CD4-positive, alpha-beta T cell (primary cell): ENCODE results near the gene IGLL5. TPM values are rescaled to one million over a fixed set of nuclear protein-coding genes. Genes with fewer than 3 reads are reported as not detected.

Experiments used
- ATAC-seq: fragments of 200-7000 bp; cut with Tn5 transposase; one replicate; pipeline ENCODE4 v1.10.0; 2022; ENCODE audit warnings: mild to moderate bottlenecking; ENCODE audit not compliant: poor library complexity
- CTCF ChIA-PET: fragments of 350-600 bp; sonication (Branson Sonifier 250); formaldehyde crosslinking; loops from one replicate; lab custom pipeline; 2021; ENCODE audit warnings: antibody characterized with exemption, inconsistent platforms; lab: Charles Lee
- POLR2A ChIA-PET: fragments of 350-600 bp; sonication (Branson Sonifier 250); formaldehyde crosslinking; loops from one replicate; lab custom pipeline; 2021; ENCODE audit warnings: antibody characterized with exemption, inconsistent platforms; lab: Charles Lee
- DNase-seq, 14 experiments: peaks; one replicate each; pipeline ENCODE4 v3.0.0-alpha.2; 2013 to 2020; ENCODE audit warnings: mixed read lengths in 2 of 14
- H3K27ac ChIP-seq, 2 donors: one replicate each; pipeline versions ENCODE4 v1.5.1 to v1.7.0; 2013; ENCODE audit warnings: low read length in 2 of 2, low read depth in 1 of 2, mild to moderate bottlenecking in 1 of 2
- H3K27me3 ChIP-seq, 2 experiments: 1 replicate in 1 of 2; 2 replicates in 1 of 2; pipeline versions ENCODE4 v1.6.1 to v1.7.0; 2013; ENCODE audit warnings: low read length in 2 of 2, control low read depth in 1 of 2, mild to moderate bottlenecking in 1 of 2, moderate library complexity in 1 of 2; ENCODE audit not compliant: insufficient read depth in 2 of 2, control insufficient read depth in 1 of 2
- H3K36me3 ChIP-seq: one replicate; pipeline ENCODE4 v1.6.1; 2013; ENCODE audit warnings: low read length, control low read depth; ENCODE audit not compliant: insufficient read depth
- H3K4me1 ChIP-seq: one replicate; pipeline ENCODE4 v1.6.1; 2013; ENCODE audit warnings: low read length, control low read depth; ENCODE audit not compliant: insufficient read depth
- H3K4me3 ChIP-seq: one replicate; pipeline ENCODE4 v1.5.1; 2013; ENCODE audit warnings: mild to moderate bottlenecking, low read length, moderate library complexity
- H3K9me3 ChIP-seq, 2 experiments: 1 replicate in 1 of 2; 2 replicates in 1 of 2; pipeline versions ENCODE4 v1.6.1 to v1.7.0; 2013; ENCODE audit warnings: low read length in 2 of 2, mild to moderate bottlenecking in 2 of 2, control low read depth in 1 of 2, moderate library complexity in 1 of 2; ENCODE audit not compliant: control insufficient read depth in 1 of 2, insufficient read depth in 1 of 2
- H3K27ac Mint-ChIP-seq: one replicate; pipeline ENCODE4 v1.8.0; 2020; ENCODE audit warnings: mixed read lengths
- H3K27me3 Mint-ChIP-seq: one replicate; pipeline ENCODE4 v1.8.0; 2021; ENCODE audit warnings: mixed read lengths
- H3K36me3 Mint-ChIP-seq: one replicate; pipeline ENCODE4 v1.8.0; 2021; ENCODE audit warnings: low read depth, mixed read lengths
- H3K4me1 Mint-ChIP-seq: one replicate; pipeline ENCODE4 v1.8.0; 2021; ENCODE audit warnings: low read depth, mixed read lengths
- H3K4me3 Mint-ChIP-seq: one replicate; pipeline ENCODE4 v1.8.0; 2020; ENCODE audit warnings: mild to moderate bottlenecking, mixed read lengths
- H3K9me3 Mint-ChIP-seq: one replicate; pipeline ENCODE4 v1.8.0; 2020; ENCODE audit warnings: mixed read lengths
- CTCF ChIP-seq: fragments of 200-600 bp; IDR thresholded peaks from one replicate; pipeline ENCODE4 v1.8.0; 2022; ENCODE audit warnings: antibody characterized with exemption, mild to moderate bottlenecking
- intact Hi-C, 2 experiments: fragments of 100-400 bp; cut with DNase I in 1 of 2; cut with micrococcal nuclease in 1 of 2; formaldehyde crosslinking; loops; one replicate each; pipeline versions ENCODE4 v1.15.1 to v1.9.0; 2023 to 2025; cut with DNase I, micrococcal nuclease
- total RNA-seq, 174 experiments: library from RNA in 2 of 174; stranded (reverse) in 2 of 174; gene quantifications; one replicate each; pipeline ENCODE4 v1.2.3 and lab custom pipeline; 2021 to 2026

IGLL5 gene
- total RNA-seq, 2 experiments from 2014 or later = not detected

- H3K4me1 ChIP-seq = peaks cover 20% of the 10 kb centered on the region
- Mint-ChIP-seq H3K36me3 (no peaks in the 10 kb centered on the region), H3K27me3 (no peaks in the 10 kb centered on the region), H3K4me3 (no peak overlapping the region), H3K9me3 (no peaks in the 10 kb centered on the region), H3K4me1 (no peaks in the 10 kb centered on the region), H3K27ac (no peak overlapping the region)
- H3K27me3 ChIP-seq = no peaks in the 10 kb centered on the region
- no peak overlapping the region for H3K27ac ChIP-seq
- ChIA-PET CTCF (no interaction called here), POLR2A (no interaction called here)
- DNase-seq (no peak), ATAC-seq (no peak)
- H3K4me3 ChIP-seq = no peak overlapping the region
- H3K36me3 ChIP-seq = no peaks in the 10 kb centered on the region
- TF ChIP-seq CTCF = no peak
- no peaks in the 10 kb centered on the region for H3K9me3 ChIP-seq
- intact Hi-C loops = no loop called here
Observed at GRCh38 chr22:22922954-22923319, 35.3 kb downstream of the IGLL5 start.

- H3K9me3 ChIP-seq = no peaks in the 10 kb centered on the region
- intact Hi-C loops = no loop called here
- Mint-ChIP-seq H3K4me1 (peaks cover 3% of the 10 kb centered on the region), H3K9me3 (no peaks in the 10 kb centered on the region), H3K27ac (no peak overlapping the region), H3K36me3 (no peaks in the 10 kb centered on the region), H3K27me3 (no peaks in the 10 kb centered on the region), H3K4me3 (no peak overlapping the region)
- no peaks in the 10 kb centered on the region for H3K36me3 ChIP-seq
- CTCF ChIA-PET = no interaction called here
- DNase-seq (no peak), ATAC-seq (no peak)
- H3K27ac ChIP-seq = no peak overlapping the region
- POLR2A ChIA-PET = no interaction called here
- no peak for TF ChIP-seq CTCF
- H3K27me3 ChIP-seq = no peaks in the 10 kb centered on the region
- no peak overlapping the region for H3K4me3 ChIP-seq
- H3K4me1 ChIP-seq = peaks cover 25% of the 10 kb centered on the region
Observed at GRCh38 chr22:22923379-22923778, 35.8 kb downstream of the IGLL5 start.

- Histone ChIP-seq H3K4me3 (no peak overlapping the region), H3K36me3 (no peaks in the 10 kb centered on the region), H3K27ac (no peak overlapping the region), H3K4me1 (peaks cover 30% of the 10 kb centered on the region), H3K27me3 (no peaks in the 10 kb centered on the region), H3K9me3 (no peaks in the 10 kb centered on the region)
- Mint-ChIP-seq H3K9me3 (no peaks in the 10 kb centered on the region), H3K27ac (no peak overlapping the region), H3K36me3 (no peaks in the 10 kb centered on the region), H3K27me3 (no peaks in the 10 kb centered on the region), H3K4me3 (no peak overlapping the region), H3K4me1 (peaks cover 8% of the 10 kb centered on the region)
- ChIA-PET CTCF (no interaction called here), POLR2A (no interaction called here)
- no peak for DNase-seq
- ATAC-seq = no peak
- TF ChIP-seq CTCF = no peak
- intact Hi-C loops = no loop called here
Observed at GRCh38 chr22:22923930-22924329, 36.3 kb downstream of the IGLL5 start.
